ENCODE results near the gene MICAL3. TPM values are rescaled to one million over a fixed set of nuclear protein-coding genes. Genes with fewer than 3 reads are reported as not detected.

MICAL3 gene
- total and polyA plus RNA-seq, 9 of the 15 experiments (the other 6 are each of a cell fraction or from before 2014, with no cell fraction given): 0.53 to 32.1 (median 12.3) TPM

- TF ChIP-seq MAFK (IDR thresholded peaks at IDR 0.05; ENCODE audit: low read length) (peak; percentile 10; the same call in 1 of the 2 replicates), MLLT1 (IDR thresholded peaks at IDR 0.05) (no peak), TOE1 (IDR thresholded peaks at IDR 0.05; ENCODE audit: borderline replicate concordance) (no peak), TOE1 (CRISPR knock-in tag; IDR thresholded peaks at IDR 0.05; ENCODE audit: borderline replicate concordance, low read depth) (no peak), ZEB2 (IDR thresholded peaks at IDR 0.05) (0 out of 2 replicates have a peak, but pooled peaks have one; percentile 15), CHAMP1 (IDR thresholded peaks at IDR 0.05) (no peak), ZKSCAN3 (CRISPR knock-in tag; IDR thresholded peaks at IDR 0.05) (no peak), CBFA2T2 (conservative IDR thresholded peaks at IDR 0.05) (peak; percentile 46), EGR1 (conservative IDR thresholded peaks at IDR 0.05) (peak; percentile 64)
Observed at GRCh38 chr22:17772958-17773605, 251.3 kb downstream of the MICAL3 start (continued).

Data from K562 (cell line).